Activated T-helper 1 cell treated with Interleukin-2 at 50 U/mL for 16 hours (primary cell): ENCODE measurements around the gene PRXL2A.
"Not testable (repeated sequence)": the region's sequence is repeated elsewhere in the genome, so short reads cannot be mapped to it uniquely, and the experiment has no call there.

Experiments
- DNase-seq: peaks from one replicate; pipeline ENCODE4 v3.0.0-alpha.2; 2020; ENCODE audit warnings: low read depth

Gene PRXL2A

DNA sequence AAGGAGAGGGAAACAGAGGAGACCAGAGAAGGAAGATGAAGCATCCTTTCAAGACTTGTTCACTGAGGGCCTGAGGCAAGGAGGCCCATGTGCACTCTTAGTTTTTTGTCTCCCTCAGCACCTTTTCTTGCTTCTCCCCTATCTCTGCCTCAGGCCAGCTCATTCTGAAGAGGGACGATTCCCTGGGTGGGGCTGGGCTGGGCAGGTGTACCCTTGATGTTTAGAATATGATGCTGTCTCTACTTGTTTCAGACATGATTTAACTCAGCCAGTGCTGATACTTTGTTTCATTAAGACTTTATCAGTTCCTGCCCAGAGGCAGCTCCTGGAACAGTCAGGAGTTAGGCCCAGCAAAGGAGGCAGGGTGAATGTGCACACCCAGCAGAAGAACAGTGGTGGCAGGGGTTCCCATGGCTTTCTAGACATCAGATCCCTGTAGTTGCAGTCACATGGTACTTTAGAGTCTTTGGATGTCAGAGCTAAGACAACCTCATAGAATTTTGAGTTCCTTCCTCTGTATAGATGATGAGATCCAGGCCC, 3.4 kb downstream of the PRXL2A start:
- no peak for DNase-seq

DNA sequence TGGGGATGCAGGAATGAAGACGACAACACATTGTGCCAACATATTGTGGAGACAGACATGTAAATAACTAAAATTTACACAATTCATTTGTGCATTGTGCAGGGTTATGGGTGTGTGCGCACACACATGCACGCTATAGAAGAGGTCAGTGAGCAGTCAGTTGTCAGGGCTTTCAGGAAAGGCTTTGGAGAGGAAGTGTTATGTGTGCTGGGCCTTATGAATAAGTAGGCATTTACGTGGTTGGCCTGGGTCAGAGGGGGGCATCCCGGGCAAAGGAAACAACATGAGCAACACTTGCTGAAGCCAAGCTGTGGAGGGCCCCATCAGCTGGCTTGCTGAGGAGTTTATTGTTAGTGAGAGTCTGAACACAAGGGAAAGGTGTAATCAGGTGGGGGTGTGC, 4.1 kb downstream of the PRXL2A start:
- no peak for DNase-seq

DNA sequence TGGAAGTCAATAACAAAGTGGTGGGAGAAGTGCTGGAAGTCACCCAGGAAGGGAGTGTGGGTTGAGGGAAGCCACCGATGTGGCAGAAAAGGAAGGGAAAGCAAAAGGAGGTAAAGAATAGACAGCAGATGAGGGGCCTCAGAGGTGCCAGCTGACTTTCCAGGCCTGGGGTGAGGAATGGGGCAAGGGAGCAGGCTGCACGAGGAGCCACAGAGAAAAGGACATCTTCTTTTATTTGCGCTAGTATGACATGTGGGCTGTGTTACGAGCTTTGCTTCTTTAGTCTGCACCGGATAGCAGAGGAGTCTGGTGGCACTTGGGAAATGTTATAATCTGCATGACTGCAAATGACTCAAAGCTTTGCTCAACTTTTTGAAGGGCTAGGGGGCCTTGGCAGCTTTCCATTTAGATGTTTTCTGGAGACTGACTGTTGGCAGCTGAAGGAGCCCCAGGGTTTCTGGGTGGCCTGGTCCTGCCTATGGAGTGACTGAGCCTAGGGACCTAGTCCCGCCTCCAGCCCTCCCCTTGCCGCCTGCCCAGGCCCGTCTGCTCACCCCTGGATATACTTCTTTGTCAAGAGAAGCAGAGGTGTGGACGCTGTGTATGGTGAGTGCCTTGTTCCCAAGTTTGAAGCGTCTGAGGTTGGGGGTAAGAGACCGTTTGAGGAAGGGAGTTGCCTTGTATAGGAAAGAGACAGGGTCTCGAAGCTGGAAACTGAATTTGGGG, 5.1 kb downstream of the PRXL2A start:
- no peak for DNase-seq

DNA sequence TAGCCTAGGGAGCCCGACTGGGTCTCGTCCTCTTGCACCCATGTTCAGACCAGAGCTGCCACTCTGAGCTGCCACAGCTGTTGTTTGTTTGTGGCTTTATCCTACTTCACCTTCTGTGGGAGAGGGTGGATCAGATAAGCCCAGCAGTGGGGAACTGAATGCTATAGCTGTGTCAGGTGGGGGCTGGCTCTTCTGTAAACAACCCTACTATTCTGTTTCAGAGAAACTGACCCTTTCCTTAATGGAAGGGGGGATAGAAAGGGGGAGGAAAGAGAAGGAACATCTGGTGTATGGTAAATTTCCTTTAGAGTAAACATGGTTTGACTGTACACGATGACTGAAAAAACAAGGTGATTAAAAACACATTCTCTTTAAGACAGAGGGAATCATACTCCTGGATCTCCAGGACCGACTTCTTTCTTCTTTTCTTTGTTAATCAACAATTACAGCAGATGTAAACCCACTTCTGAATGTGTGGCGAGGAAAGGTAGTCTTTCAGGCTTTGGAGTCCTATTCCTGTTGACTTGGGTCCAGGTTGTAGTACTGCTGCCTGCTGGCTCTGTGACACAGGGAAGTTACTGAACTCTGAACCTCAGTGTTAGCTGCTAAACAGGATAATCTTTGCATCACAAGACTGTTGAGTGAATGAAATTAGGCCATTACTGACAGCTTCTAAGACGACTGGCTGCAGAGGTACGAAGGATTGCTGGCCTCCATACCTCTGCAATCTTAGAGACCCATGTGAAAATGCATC, 6.0 kb downstream of the PRXL2A start:
- DNase-seq, result no peak

DNA sequence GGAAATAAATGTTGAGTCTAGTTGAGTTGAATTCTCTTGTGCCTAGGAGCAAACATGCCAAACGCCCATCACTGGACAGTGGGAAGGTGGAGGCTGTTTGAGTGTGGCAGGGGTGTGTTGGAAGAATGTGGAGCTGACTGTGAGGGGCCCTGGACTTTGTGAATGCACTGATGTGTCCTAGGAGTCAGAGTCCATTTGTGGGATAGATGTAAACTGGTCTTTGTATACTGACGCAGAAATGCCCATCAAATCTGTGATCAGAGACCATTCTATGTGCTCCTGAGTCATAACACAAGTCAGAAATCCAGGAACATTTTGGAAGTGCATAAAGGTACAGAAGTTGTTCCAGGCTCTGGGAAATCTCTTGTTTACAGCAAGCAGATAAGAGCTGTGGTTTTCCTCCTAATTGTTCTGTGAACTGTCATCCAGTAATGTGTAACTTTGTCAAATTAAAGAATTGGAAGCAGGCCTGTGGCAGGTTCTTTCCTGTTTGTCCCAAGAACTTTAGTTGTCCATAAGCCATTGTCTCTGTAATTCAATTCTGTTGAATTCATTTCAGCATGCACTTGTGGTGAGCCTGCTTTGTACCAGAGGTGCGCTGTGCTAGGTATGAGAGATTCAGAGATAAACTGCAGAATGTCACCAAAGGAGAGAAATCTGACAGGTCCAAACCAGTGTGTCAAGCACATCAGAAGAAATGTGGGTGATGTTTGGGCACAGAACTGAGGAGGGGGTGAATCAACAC, 7.6 kb downstream of the PRXL2A start:
- DNase-seq, result no peak

DNA sequence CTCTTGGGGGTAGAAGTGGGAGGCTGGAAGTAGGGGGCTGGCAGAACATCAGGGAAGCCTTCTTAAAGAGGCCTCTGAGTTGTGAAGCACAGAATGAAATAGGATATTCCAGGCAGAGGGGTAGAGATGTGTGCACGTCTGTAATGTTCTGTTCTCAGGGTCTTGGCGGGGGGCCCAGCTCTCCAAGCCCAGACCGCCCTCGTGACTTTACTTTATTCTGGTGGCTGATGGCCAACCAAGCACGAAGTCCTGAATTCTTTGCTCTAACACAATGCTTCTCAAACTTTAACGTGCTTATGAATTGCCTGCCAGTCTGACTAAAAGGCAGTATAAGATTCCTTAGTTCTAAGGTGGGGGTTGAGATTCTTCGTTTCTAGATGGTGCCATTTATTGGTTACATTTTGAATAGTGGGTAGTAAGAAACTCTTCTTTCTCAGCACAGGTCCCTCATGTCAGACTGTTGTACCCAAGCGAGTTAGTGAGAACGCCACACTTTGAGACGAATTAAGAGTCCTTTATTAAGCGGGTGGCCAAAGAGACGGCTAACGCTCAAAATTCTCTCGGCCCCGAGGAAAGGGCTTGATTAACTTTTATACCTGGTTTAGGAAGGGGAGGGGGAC, 8.2 kb downstream of the PRXL2A start:
- no peak for DNase-seq

DNA sequence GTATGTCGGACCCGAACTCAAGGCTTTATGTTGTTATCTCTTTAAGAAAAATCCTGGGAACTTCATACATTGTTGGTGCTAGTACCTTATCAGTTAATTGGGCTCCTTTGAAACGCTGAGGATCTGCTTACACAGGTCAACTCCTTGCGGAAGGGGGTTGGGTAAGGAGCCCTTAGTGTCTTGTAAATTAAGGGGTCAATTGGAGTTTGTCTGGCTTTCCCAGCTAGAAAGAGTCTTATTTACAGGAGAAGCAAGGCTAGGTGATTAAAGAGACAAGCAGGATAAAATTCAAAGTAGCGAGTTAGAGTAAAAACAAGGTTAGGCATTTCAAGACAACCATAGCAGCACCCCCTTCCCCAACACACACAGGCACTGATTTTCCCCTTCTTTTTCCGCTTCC, 8.9 kb downstream of the PRXL2A start:
- DNase-seq, result not testable (repeated sequence)

DNA sequence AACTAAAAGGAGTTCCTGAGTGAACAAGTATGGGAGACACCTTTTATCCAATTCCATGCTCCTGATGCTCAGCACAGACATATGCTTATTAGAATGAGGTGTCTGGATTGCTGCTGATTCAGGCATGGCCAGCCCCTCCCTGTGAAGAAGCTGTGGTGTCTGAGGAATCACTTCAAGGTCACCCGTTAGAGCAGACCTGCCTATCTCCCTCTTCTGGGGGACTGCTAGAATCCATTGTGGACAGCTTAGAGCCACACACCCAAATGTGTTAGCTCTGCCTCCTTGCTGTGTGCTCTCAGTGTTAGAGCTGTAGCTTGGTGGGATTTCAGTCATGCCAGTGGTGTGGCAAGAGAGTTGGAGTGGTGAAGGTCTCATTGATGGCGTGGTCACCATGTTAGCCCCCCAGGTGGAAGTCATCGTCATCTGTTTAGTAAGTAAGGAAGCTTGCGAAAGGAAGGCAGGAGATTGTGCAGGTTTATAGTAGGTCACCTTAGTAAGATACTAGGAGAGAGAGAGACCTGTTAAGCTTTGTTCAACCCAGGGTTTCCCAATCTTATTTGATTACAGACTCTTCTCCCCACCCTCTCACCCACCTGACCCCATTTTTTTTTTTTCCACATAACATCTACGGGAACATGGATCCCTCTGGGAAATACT, 12.8 kb downstream of the PRXL2A start:
- no peak for DNase-seq

DNA sequence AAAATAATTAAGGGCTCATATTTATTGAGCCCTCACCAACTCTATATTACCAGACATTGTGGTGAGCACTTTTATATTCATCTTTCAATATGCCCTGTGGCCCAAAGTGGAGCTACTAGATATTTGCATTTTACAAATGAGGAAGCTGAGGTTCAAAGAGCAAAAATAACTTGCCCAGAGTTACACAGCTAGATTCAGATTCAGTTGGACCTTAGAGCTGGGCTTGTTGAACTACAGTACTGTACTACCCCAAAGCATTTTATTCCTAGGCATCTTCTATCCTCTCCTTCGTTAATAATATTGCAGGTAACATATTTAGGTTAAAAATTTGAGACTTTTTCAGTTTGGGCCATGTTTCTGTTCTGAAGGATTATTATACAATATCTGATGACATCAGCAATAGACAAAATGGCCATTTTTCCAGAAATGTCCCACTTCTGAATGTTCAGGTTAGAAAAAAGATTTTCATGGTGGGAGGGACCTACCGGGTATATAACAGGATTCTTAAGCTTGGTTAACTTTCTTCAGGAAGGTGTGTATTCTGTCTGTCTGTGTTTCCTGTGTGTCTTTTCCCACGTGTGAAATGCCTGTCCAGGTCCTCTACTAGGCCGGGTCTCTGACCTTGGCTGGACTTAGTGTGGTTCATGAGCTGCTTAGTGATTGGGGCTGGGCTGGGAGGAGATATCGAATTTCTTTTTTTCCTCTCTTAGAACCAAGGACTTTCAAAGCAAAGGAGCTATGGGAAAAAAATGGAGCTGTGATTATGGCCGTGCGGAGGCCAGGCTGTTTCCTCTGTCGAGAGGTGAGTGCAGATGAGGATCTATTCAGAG, 13.6 kb downstream of the PRXL2A start:
- no peak for DNase-seq

DNA sequence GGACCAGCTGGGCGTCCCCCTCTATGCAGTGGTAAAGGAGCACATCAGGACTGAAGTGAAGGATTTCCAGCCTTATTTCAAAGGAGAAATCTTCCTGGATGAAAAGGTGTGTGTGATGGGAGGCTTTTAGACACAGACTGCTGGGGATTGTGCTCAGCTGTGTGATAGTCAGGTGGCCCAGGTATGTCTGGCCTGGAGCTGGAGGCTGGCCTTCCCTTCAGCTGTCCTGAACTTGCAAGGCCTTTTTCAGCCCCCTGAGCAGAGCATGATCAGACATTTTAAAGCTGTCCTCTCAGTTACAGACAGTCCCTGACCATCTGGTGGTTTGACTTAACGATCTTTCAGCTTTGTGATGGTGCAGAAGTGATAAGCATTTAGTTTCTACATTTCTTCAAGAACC, 17.6 kb downstream of the PRXL2A start:
- DNase-seq, result no peak

DNA sequence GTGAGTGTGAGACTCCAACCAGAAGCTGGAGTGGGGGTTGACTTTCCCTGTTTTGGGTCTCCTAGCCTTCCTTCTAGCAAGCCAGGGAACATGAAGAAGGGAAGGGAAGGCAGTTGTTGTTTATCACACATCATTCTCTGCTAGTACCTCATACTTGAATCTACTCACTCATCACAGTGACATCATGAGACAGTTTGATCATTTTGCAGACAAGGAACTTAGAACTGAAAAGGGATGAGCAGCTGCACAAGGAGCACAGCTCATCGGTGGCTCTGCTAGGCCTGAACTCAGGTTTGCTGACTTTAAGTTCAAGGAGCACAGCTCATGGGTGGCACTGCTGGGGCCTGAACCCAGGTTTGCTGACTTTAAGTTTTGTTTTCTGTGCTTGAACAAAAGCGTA, 19.2 kb downstream of the PRXL2A start:
- no peak for DNase-seq

DNA sequence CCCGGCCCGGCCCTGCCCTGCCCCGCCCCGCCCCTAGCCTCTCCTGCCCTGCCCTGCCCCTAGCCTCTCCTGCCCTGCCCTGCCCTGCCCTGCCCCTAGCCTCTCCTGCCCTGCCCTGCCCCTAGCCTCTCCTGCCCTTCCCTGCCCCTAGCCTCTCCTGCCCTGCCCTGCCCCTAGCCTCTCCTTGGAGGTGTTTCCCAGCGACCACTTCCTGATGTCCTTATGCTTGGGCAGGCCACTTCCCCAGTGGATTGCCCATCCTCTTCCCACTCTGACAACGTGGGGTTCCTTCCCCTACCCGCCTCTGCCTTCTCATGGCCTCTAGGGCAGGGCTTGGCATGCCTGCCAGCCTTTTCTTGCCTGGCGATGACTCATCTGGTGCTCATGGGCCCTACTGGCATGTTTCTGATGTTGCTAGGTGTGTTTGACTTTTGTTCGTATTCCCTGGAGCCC, 21.2 kb downstream of the PRXL2A start:
- no peak for DNase-seq

DNA sequence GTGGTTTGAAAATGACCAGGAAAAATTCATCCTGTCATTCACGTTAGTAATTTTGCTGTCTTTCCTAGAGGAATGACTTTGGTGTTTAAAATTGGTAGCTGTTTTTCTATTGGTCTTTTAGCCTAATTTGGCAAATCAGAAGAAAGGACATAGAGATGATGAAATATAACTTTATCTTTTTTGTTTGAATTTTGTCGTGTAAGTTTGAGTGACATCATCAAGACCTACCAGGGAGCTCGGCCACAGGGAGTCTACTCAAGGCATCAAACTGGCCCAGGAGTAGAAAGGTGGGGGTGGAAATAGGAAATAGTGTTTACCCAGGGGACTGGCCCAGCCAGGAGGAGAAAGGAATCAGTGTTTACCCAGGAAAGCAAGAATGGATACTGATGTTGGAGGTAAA, 24.8 kb downstream of the PRXL2A start:
- no peak for DNase-seq

DNA sequence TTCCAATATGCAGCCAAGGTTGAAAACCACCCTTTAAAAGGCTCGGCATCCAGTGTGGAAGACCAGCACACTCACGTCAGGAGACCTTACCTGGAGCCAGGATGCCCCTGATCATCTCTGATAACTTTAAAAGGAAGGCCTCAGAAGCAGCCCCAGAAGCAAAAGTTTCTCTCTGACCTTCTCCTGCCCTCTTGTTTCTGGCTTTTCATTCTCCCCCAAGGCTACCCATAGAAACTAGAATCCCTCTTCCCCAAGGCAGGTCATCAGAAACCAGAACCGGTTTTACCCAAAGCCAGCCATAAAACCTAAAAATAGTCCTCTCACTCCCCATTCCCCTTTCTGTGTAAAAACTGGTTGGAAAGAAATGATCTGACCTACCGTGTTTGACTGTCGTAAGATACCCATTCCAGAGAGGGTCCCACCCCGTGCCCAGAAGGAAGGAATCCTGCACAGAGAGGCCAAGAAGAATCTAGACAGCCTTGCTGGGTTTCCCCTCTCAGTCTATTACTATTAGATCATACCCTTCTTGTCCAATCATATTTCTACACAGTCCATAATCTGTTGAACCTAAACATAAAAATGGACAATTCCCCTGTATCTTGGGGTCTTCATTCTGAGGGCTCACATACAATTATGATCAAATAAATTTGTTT, 28.2 kb downstream of the PRXL2A start:
- DNase-seq, result no peak

DNA sequence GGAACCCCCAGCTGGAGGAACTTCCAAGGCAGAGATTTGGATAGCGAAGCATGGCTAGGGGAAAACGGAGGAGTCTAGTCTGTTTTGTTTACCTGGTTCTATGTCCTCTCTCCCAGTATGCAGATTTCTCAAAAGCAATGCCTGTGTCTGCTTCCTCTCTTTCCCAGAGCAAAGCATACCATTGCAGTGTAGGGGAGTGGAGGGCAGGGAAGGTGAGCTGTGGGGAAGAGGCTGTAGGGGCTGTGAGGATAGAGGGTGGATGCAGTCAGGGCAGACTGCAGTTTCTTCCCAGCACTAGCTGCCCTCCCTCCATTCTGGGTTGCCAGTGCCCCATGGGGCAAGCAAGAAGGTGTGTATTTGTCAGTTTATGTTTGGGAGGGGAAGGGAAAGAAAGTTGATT, 28.9 kb downstream of the PRXL2A start:
- DNase-seq, result no peak

DNA sequence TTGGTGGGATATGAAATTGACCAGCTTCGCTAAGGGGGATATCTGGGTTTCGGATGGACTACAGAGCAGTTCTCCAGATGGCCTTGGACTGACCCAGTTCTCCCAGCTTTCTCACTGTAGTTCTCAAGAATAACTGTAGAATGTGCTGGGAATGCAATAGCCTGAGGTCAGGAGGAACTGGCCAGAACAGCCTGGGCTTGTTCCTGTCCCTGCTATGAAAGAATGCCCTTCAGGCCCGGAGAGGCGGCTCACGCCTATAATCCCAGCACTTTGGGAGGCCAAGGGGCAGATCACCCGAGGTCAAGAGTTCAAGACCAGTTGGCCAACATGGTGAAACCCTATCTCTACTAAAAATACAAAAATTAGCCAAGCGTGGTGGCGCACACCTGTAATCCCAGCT, 33.5 kb downstream of the PRXL2A start:
- no peak for DNase-seq

DNA sequence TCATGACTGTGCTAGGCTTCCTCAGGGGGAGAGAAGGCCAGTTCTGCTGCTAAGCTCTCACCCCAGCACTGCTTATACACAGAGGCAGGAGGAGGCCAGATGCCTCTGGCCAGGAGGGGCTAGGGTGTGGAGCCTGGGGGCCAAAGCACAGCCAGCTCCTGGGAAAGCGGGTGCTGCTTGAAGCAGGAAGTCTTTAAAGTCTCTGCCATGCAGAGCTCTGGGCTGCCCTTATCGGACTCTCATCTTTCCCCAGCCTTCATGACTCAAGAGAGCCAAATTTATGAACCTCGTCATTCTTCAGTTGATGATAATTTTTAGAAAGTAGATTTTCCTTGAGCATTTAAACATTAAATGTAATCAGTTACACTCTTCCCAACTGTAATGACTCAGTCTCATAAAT, 34.5 kb downstream of the PRXL2A start:
- DNase-seq, result no peak

DNA sequence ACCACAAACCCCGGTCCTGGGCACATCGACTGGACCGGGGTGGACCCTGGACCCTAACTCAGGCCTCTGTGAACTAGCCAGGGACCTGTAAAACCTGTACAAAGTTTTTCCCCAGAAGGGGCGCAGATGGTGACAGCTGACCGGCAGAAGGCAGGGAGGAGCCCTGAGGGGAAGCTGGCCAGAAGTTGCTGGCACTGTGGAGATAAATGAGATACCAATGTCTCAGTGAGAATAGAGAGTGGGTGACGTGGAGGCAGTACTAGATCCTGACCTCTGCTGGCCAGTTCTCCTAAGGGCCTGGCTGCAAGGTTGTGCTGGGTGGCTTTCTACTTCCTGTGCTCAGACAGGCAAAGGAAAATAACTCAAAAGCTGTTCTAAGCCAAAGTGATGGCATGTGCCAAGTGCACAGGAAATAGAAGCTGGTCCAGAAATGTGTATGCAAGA, 35.2 kb downstream of the PRXL2A start:
- DNase-seq, result no peak

DNA sequence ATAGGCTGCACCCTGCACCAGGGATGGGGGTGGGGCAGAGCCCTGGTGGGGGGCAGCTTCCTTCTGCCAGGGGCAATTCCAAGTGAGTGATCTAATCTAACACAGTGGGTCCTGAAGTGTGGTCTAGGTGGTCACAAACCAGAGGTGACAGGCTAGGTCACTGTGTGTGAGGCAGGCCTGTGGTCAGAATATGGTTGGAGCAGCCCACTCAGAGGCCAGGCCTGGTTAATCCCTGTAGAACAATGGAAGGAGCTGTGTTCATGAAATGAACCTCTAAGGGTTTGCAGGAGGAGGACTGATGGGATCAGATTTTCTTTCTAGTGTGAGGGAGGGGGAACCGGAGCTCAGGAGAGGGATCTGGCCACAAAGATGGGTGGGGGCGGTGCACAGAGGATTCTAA, 35.8 kb downstream of the PRXL2A start:
- no peak for DNase-seq

DNA sequence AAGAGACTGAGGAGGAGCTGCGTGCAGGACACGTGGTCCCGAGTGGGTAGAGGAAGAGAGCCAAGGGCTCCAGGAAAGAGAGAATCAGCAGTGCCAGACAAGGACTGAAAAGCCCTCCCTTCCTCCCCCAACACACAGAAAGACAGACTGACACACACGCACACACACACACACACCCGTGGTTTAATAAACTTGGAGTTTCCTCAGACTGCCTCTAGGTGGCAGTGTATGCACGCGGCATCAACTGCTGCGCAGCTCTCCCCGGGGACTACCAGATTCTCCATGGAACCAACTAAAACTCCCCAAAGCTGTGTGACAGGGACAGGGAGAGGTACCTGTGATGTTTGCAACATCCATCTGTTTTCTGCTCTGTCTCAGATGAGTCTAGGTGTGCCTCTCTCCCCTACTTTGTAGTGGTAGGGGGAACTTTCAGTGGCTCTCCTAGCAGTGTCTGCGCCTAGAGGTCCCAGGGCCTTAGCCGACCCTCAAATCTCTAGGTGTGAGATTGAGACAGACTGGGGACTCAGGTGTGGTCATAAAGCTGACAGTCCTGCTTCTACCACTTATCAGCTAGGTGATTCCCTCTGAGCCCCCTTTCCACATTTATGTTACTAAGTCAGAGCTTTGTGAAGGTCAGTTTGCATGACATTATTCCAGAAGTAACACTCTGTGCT, 36.4 kb downstream of the PRXL2A start:
- no peak for DNase-seq
